ENCODE measurements around the gene SERPIND1.

DNA sequence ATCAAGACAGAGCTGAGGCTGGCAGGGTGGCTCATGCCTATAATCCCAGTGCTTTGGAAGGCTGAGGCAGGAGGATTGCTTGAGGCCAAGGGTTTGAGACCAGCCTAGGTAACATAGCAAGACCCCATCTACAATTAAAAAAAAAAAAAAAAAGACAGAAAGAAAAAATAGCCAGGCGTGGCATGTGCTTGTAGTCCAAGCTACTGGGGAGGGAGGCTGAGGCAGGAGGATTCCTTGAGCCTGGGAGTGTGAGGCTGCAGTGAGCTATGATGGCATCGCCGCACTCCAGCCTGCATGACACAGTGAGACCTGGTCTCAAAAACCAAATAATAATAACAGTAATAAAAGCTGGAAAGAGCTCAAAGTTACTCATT, 9.4 kb downstream of the SERPIND1 start:
- no peak for TF ChIP-seq EZH2 (IDR thresholded peaks at IDR 0.05; ENCODE audit: insufficient read depth, low read length)
- TF ChIP-seq, protein P1, sequence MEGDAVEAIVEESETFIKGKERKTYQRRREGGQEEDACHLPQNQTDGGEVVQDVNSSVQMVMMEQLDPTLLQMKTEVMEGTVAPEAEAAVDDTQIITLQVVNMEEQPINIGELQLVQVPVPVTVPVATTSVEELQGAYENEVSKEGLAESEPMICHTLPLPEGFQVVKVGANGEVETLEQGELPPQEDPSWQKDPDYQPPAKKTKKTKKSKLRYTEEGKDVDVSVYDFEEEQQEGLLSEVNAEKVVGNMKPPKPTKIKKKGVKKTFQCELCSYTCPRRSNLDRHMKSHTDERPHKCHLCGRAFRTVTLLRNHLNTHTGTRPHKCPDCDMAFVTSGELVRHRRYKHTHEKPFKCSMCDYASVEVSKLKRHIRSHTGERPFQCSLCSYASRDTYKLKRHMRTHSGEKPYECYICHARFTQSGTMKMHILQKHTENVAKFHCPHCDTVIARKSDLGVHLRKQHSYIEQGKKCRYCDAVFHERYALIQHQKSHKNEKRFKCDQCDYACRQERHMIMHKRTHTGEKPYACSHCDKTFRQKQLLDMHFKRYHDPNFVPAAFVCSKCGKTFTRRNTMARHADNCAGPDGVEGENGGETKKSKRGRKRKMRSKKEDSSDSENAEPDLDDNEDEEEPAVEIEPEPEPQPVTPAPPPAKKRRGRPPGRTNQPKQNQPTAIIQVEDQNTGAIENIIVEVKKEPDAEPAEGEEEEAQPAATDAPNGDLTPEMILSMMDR (IDR thresholded peaks at IDR 0.05; ENCODE audit: insufficient read depth, low read depth, low read length), result no peak
